HEK293 (cell line): ENCODE results near the gene DDX39A.
A peak's percentile ranks its signal among the peaks of the same experiment; 100 is the strongest.
"Not testable (repeated sequence)": the region's sequence is repeated elsewhere in the genome, so short reads cannot be mapped to it uniquely, and the experiment has no call there.

Experiments used
- CTCF ChIA-PET: fragments of 350-600 bp; formaldehyde crosslinking; extraction: SDS; loops from one replicate; lab custom pipeline; 2021; ENCODE audit warnings: antibody characterized with exemption; lab: Yijun Ruan, JAX
- POLR2A ChIA-PET: fragments of 300-600 bp; formaldehyde crosslinking; extraction: SDS; loops from one replicate; lab custom pipeline; 2020; ENCODE audit warnings: antibody characterized with exemption, inconsistent platforms; lab: Yijun Ruan, JAX
- H3K27ac ChIP-seq: fragments of 200-500 bp; sonication (Bioruptor generic); 2 replicates; pipeline ENCODE4 v1.5.1; 2014; ENCODE audit warnings: low read depth, low read length, control low read depth, inconsistent platforms; ENCODE audit errors: extremely low read depth
- H3K36me3 ChIP-seq, 2 experiments: fragments of 200-500 bp in 1 of 2; sonication (Bioruptor generic) in 1 of 2; 1 replicate in 1 of 2; 2 replicates in 1 of 2; pipeline ENCODE4 v1.5.1; 2014 to 2017; ENCODE audit warnings: inconsistent platforms in 2 of 2, low read length in 2 of 2; ENCODE audit not compliant: control insufficient read depth in 2 of 2, insufficient read depth in 1 of 2
- H3K4me1 ChIP-seq: fragments of 200-500 bp; sonication (Bioruptor generic); 2 replicates; pipeline ENCODE4 v1.5.1; 2014; ENCODE audit warnings: mild to moderate bottlenecking, low read length, inconsistent platforms; ENCODE audit not compliant: control insufficient read depth, insufficient read depth
- H3K4me3 ChIP-seq: 2 replicates; pipeline ENCODE4 v1.5.1; 2011; ENCODE audit warnings: low read depth, mild to moderate bottlenecking, control low read depth, low read length, moderate library complexity
- H3K9me3 ChIP-seq: fragments of 200-500 bp; sonication (Bioruptor generic); 2 replicates; pipeline ENCODE4 v1.5.1; 2014; ENCODE audit warnings: low read depth, low read length, inconsistent platforms; ENCODE audit not compliant: control insufficient read depth, insufficient read depth
- YY2 ChIP-seq: fragments of 450-650 bp; formaldehyde crosslinking; IDR thresholded peaks from 2 replicates; pipeline ENCODE4 v1.5.1; 2016; ENCODE audit warnings: missing biosample characterization, missing genetic modification characterization
- ZBTB17 ChIP-seq: fragments of 450-650 bp; formaldehyde crosslinking; IDR thresholded peaks from 2 replicates; pipeline ENCODE4 v1.5.1; 2016; ENCODE audit warnings: missing biosample characterization, missing genetic modification characterization
- ZNF239 ChIP-seq: fragments of 450-650 bp; formaldehyde crosslinking; IDR thresholded peaks from 2 replicates; pipeline ENCODE4 v1.5.1; 2016; ENCODE audit warnings: missing biosample characterization, missing genetic modification characterization
- ZNF24 ChIP-seq: fragments of 450-650 bp; formaldehyde crosslinking; IDR thresholded peaks from 2 replicates; pipeline ENCODE4 v1.5.1; 2016; ENCODE audit warnings: missing biosample characterization, missing genetic modification characterization
- ZNF366 ChIP-seq: fragments of 450-650 bp; formaldehyde crosslinking; conservative IDR thresholded peaks from 2 replicates; pipeline ENCODE4 v1.5.1; 2016; ENCODE audit warnings: missing biosample characterization, missing genetic modification characterization
- ZNF423 ChIP-seq: fragments of 450-650 bp; formaldehyde crosslinking; IDR thresholded peaks from 2 replicates; pipeline ENCODE4 v1.5.1; 2016; ENCODE audit warnings: missing biosample characterization, missing genetic modification characterization
- ZNF48 ChIP-seq: fragments of 450-650 bp; formaldehyde crosslinking; IDR thresholded peaks from 2 replicates; pipeline ENCODE4 v1.5.1; 2016; ENCODE audit warnings: missing biosample characterization, missing genetic modification characterization
- ZNF571 ChIP-seq: fragments of 450-650 bp; formaldehyde crosslinking; IDR thresholded peaks from 2 replicates; pipeline ENCODE4 v1.5.0; 2017; ENCODE audit warnings: missing biosample characterization, missing genetic modification characterization
- TF ChIP-seq, protein P1 (sequence below): fragments of 450-650 bp; formaldehyde crosslinking; IDR thresholded peaks from 2 replicates; pipeline ENCODE4 v1.5.1; 2016; ENCODE audit warnings: missing biosample characterization, missing genetic modification characterization
- TF ChIP-seq, protein P2 (sequence below): fragments of 450-650 bp; formaldehyde crosslinking; IDR thresholded peaks from 2 replicates; pipeline ENCODE4 v1.5.1; 2016; ENCODE audit warnings: missing biosample characterization, missing genetic modification characterization
- TF ChIP-seq, protein P3 (sequence below): fragments of 450-650 bp; formaldehyde crosslinking; IDR thresholded peaks from 2 replicates; pipeline ENCODE4 v1.5.1; 2017; ENCODE audit warnings: missing biosample characterization, mild to moderate bottlenecking, missing genetic modification characterization, moderate library complexity

Gene DDX39A

DNA sequence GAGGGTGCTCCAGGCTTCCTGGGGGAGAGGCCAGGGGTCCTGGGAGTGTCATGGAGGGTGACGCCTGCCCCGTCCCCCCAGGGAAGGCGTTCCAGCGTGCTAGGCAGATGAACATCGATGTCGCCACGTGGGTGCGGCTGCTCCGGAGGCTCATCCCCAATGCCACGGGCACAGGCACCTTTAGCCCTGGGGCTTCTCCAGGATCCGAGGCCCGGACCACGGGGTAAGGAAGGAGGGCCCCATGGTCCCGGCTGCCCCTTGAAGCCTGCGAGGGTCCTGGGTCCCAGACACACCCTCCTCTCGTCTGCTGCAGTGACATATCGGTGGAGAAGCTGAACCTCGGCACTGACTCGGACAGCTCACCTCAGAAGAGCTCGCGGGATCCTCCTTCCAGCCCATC, 44.6 kb upstream of the DDX39A start (continued):
- TF ChIP-seq, protein P1, sequence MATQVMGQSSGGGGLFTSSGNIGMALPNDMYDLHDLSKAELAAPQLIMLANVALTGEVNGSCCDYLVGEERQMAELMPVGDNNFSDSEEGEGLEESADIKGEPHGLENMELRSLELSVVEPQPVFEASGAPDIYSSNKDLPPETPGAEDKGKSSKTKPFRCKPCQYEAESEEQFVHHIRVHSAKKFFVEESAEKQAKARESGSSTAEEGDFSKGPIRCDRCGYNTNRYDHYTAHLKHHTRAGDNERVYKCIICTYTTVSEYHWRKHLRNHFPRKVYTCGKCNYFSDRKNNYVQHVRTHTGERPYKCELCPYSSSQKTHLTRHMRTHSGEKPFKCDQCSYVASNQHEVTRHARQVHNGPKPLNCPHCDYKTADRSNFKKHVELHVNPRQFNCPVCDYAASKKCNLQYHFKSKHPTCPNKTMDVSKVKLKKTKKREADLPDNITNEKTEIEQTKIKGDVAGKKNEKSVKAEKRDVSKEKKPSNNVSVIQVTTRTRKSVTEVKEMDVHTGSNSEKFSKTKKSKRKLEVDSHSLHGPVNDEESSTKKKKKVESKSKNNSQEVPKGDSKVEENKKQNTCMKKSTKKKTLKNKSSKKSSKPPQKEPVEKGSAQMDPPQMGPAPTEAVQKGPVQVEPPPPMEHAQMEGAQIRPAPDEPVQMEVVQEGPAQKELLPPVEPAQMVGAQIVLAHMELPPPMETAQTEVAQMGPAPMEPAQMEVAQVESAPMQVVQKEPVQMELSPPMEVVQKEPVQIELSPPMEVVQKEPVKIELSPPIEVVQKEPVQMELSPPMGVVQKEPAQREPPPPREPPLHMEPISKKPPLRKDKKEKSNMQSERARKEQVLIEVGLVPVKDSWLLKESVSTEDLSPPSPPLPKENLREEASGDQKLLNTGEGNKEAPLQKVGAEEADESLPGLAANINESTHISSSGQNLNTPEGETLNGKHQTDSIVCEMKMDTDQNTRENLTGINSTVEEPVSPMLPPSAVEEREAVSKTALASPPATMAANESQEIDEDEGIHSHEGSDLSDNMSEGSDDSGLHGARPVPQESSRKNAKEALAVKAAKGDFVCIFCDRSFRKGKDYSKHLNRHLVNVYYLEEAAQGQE (tag by site-specific recombination) = no peak
- TF ChIP-seq ZNF24 (tag by site-specific recombination) = no peak

DNA sequence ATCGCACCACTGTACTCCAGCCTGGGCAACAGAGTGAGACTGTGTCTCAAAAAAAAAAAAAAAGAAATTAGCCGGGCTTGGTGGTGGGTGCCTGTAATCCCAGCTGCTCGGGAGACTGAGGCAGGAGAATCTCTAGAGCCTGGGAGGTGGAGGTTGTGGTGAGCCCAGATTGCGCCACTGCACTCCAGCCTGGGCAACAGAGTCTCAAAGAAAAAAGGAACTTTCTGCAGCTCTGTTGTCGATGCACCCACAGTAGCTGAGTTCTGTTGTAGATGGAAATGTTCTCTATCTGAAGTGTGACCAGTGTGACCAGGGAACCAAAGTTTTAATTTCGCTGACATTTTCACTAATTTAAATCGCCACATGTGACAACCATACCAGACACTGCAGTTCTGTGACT, 43.3 kb upstream of the DDX39A start:
- CTCF ChIA-PET = interaction anchor here (0.9 to 1.0 kb wide), 2 partner anchors 18 to 245 kb away, joined by 3 to 4 read pairs; no protein-coding TSS in a partner anchor

DNA sequence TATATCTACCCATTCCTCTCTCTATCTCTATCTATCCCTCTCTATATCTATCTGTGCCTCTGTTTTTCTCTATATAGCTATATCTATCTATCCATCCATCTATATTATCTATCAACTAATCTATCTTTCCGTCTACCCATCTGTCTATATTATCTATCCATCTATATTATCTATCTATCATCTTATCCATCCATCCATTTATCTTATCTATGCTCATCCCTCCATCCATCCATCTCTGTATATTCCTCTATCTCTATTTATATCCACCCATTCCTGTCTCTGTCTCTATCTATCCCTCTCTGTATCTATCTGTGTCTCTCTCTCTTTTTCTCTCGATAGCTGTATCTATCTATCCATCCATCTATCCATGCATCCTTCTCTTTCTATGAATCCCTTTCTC, 41.8 kb upstream of the DDX39A start:
- Histone ChIP-seq H3K4me1 (no peaks in the 10 kb centered on the region), H3K4me3 (no peak overlapping the region), H3K36me3 (peaks cover 23 to 68% of the 10 kb centered on the region in 2 experiments; a peak in 2 of 3 replicates), H3K27ac (no peak overlapping the region), H3K9me3 (no peaks in the 10 kb centered on the region)
- TF ChIP-seq, protein P2, sequence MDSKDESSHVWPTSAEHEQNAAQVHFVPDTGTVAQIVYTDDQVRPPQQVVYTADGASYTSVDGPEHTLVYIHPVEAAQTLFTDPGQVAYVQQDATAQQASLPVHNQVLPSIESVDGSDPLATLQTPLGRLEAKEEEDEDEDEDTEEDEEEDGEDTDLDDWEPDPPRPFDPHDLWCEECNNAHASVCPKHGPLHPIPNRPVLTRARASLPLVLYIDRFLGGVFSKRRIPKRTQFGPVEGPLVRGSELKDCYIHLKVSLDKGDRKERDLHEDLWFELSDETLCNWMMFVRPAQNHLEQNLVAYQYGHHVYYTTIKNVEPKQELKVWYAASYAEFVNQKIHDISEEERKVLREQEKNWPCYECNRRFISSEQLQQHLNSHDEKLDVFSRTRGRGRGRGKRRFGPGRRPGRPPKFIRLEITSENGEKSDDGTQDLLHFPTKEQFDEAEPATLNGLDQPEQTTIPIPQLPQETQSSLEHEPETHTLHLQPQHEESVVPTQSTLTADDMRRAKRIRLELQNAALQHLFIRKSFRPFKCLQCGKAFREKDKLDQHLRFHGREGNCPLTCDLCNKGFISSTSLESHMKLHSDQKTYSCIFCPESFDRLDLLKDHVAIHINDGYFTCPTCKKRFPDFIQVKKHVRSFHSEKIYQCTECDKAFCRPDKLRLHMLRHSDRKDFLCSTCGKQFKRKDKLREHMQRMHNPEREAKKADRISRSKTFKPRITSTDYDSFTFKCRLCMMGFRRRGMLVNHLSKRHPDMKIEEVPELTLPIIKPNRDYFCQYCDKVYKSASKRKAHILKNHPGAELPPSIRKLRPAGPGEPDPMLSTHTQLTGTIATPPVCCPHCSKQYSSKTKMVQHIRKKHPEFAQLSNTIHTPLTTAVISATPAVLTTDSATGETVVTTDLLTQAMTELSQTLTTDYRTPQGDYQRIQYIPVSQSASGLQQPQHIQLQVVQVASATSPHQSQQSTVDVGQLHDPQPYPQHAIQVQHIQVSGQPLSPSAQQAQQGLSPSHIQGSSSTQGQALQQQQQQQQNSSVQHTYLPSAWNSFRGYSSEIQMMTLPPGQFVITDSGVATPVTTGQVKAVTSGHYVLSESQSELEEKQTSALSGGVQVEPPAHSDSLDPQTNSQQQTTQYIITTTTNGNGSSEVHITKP (tag by site-specific recombination) = no peak
- TF ChIP-seq ZNF571 (tag by site-specific recombination) (no peak), ZNF366 (tag by site-specific recombination) (peak; percentile 97), ZNF239 (tag by site-specific recombination) (no peak), ZNF48 (tag by site-specific recombination) (no peak), ZNF423 (tag by site-specific recombination) (no peak), YY2 (tag by site-specific recombination) (no peak), ZBTB17 (tag by site-specific recombination) (peak; percentile 67)
- TF ChIP-seq, protein P3, sequence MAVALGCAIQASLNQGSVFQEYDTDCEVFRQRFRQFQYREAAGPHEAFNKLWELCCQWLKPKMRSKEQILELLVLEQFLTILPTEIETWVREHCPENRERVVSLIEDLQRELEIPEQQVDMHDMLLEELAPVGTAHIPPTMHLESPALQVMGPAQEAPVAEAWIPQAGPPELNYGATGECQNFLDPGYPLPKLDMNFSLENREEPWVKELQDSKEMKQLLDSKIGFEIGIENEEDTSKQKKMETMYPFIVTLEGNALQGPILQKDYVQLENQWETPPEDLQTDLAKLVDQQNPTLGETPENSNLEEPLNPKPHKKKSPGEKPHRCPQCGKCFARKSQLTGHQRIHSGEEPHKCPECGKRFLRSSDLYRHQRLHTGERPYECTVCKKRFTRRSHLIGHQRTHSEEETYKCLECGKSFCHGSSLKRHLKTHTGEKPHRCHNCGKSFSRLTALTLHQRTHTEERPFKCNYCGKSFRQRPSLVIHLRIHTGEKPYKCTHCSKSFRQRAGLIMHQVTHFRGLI (tag by site-specific recombination) = no peak
- CTCF ChIA-PET = no interaction called here
- POLR2A ChIA-PET = interaction anchor here (0.7 kb wide), 1 partner anchor 506 kb away, joined by 3 read pairs; no protein-coding TSS in a partner anchor

More for the DNA sequence above, 43.3 kb upstream of the DDX39A start:
- H3K27ac ChIP-seq, H3K9me3 ChIP-seq, H3K4me1 ChIP-seq, H3K4me3 ChIP-seq, POLR2A ChIA-PET: not testable (repeated sequence)
- peaks cover 31 to 66% of the 10 kb centered on the region in 2 experiments; a peak in 2 of 3 replicates for H3K36me3 ChIP-seq
